ENCODE measurements around the gene DNAH1.

- TF ChIP-seq EZH2 (IDR thresholded peaks at IDR 0.05; ENCODE audit: low read length), result no peak
- TF ChIP-seq CTCF (optimal IDR thresholded peaks at IDR 0.05 in 1 of 3, IDR thresholded peaks at IDR 0.05 in 1 of 3, conservative IDR thresholded peaks at IDR 0.05 in 1 of 3; ENCODE audit: extremely low read depth in 1 of 3, insufficient read depth in 2 of 3, low read length in 3 of 3), result no peak
Measured at GRCh38 chr3:52315006-52315405, 1.1 kb upstream of the DNAH1 start.

All from keratinocyte (primary cell).